ENCODE data around the gene NHLRC2.

- TF ChIP-seq, protein P1, sequence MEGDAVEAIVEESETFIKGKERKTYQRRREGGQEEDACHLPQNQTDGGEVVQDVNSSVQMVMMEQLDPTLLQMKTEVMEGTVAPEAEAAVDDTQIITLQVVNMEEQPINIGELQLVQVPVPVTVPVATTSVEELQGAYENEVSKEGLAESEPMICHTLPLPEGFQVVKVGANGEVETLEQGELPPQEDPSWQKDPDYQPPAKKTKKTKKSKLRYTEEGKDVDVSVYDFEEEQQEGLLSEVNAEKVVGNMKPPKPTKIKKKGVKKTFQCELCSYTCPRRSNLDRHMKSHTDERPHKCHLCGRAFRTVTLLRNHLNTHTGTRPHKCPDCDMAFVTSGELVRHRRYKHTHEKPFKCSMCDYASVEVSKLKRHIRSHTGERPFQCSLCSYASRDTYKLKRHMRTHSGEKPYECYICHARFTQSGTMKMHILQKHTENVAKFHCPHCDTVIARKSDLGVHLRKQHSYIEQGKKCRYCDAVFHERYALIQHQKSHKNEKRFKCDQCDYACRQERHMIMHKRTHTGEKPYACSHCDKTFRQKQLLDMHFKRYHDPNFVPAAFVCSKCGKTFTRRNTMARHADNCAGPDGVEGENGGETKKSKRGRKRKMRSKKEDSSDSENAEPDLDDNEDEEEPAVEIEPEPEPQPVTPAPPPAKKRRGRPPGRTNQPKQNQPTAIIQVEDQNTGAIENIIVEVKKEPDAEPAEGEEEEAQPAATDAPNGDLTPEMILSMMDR (IDR thresholded peaks at IDR 0.05): no peak
- TF ChIP-seq POLR2A (IDR thresholded peaks at IDR 0.05): no peak
These were observed 82.8 kb downstream of the NHLRC2 start for GRCh38 chr10:113937258-113937657.

Data from thyroid gland (tissue), 4 donors.